Stimulated activated naive CD8-positive, alpha-beta T cell treated with anti-CD3 and anti-CD28 coated beads, Interleukin-15, Interleukin-2, amounts not matched to agents 100 ng/mL and 50 ng/mL, for 24 hours (primary cell): Measurements from ENCODE around the gene IKBKE.

Experiments used
- H3K27ac Mint-ChIP-seq: one replicate; pipeline ENCODE4 v1.8.0; 2021; ENCODE audit warnings: mild to moderate bottlenecking, mixed read lengths
- H3K27me3 Mint-ChIP-seq: one replicate; pipeline ENCODE4 v1.8.0; 2021; ENCODE audit warnings: mixed read lengths
- H3K36me3 Mint-ChIP-seq: one replicate; pipeline ENCODE4 v1.8.0; 2021; ENCODE audit warnings: low read depth, mixed read lengths
- H3K4me1 Mint-ChIP-seq: one replicate; pipeline ENCODE4 v1.8.0; 2021; ENCODE audit warnings: low read depth, mixed read lengths
- H3K4me3 Mint-ChIP-seq: one replicate; pipeline ENCODE4 v1.8.0; 2021; ENCODE audit warnings: mild to moderate bottlenecking, mixed read lengths
- H3K9me3 Mint-ChIP-seq: one replicate; pipeline ENCODE4 v1.8.0; 2021; ENCODE audit warnings: mixed read lengths

The IKBKE gene

GRCh38 chr1:206517784-206518183 lies 47.5 kb downstream of the IKBKE start:
- Mint-ChIP-seq H3K27ac (no peak overlapping the region), H3K27me3 (no peaks in the 10 kb centered on the region), H3K4me1 (peaks cover 10% of the 10 kb centered on the region), H3K9me3 (no peaks in the 10 kb centered on the region), H3K36me3 (no peaks in the 10 kb centered on the region), H3K4me3 (no peak overlapping the region)

- no peaks in the 10 kb centered on the region for H3K27me3 Mint-ChIP-seq
- H3K36me3 Mint-ChIP-seq: no peaks in the 10 kb centered on the region
- H3K27ac Mint-ChIP-seq: no peak overlapping the region
- H3K4me3 Mint-ChIP-seq: no peak overlapping the region
- H3K4me1 Mint-ChIP-seq: peaks cover 10% of the 10 kb centered on the region
- H3K9me3 Mint-ChIP-seq: no peaks in the 10 kb centered on the region
These were observed 47.9 kb downstream of the IKBKE start for GRCh38 chr1:206518206-206518605.

- no peak overlapping the region for H3K4me3 Mint-ChIP-seq
- no peaks in the 10 kb centered on the region for H3K27me3 Mint-ChIP-seq
- no peaks in the 10 kb centered on the region for H3K36me3 Mint-ChIP-seq
- H3K9me3 Mint-ChIP-seq: no peaks in the 10 kb centered on the region
- no peak overlapping the region for H3K27ac Mint-ChIP-seq
- peaks cover 10% of the 10 kb centered on the region for H3K4me1 Mint-ChIP-seq
These were observed 48.5 kb downstream of the IKBKE start for GRCh38 chr1:206518743-206519142.

- H3K4me3 Mint-ChIP-seq: no peak overlapping the region
- no peaks in the 10 kb centered on the region for H3K9me3 Mint-ChIP-seq
- H3K27me3 Mint-ChIP-seq: no peaks in the 10 kb centered on the region
- H3K27ac Mint-ChIP-seq: no peak overlapping the region
- no peaks in the 10 kb centered on the region for H3K36me3 Mint-ChIP-seq
- H3K4me1 Mint-ChIP-seq: peaks cover 2% of the 10 kb centered on the region
These were observed 50.9 kb downstream of the IKBKE start for GRCh38 chr1:206521127-206521526.

GRCh38 chr1:206521694-206522402 lies 51.6 kb downstream of the IKBKE start:
- no peaks in the 10 kb centered on the region for H3K36me3 Mint-ChIP-seq
- no peaks in the 10 kb centered on the region for H3K9me3 Mint-ChIP-seq
- H3K27me3 Mint-ChIP-seq: no peaks in the 10 kb centered on the region
- H3K27ac Mint-ChIP-seq: no peak overlapping the region
- no peak overlapping the region for H3K4me3 Mint-ChIP-seq
- no peaks in the 10 kb centered on the region for H3K4me1 Mint-ChIP-seq

- Mint-ChIP-seq H3K27me3 (no peaks in the 10 kb centered on the region), H3K4me1 (no peaks in the 10 kb centered on the region), H3K36me3 (no peaks in the 10 kb centered on the region), H3K4me3 (no peak overlapping the region), H3K27ac (no peak overlapping the region), H3K9me3 (no peaks in the 10 kb centered on the region)
These were observed 54.6 kb downstream of the IKBKE start for GRCh38 chr1:206524739-206525364.

- Mint-ChIP-seq H3K27me3 (no peaks in the 10 kb centered on the region), H3K36me3 (no peaks in the 10 kb centered on the region), H3K9me3 (no peaks in the 10 kb centered on the region), H3K27ac (no peak overlapping the region), H3K4me3 (no peak overlapping the region), H3K4me1 (no peaks in the 10 kb centered on the region)
These were observed 56.0 kb downstream of the IKBKE start for GRCh38 chr1:206526064-206526911.

GRCh38 chr1:206529425-206529824 lies 59.1 kb downstream of the IKBKE start:
- no peak overlapping the region for H3K27ac Mint-ChIP-seq
- no peaks in the 10 kb centered on the region for H3K9me3 Mint-ChIP-seq
- H3K4me1 Mint-ChIP-seq: no peaks in the 10 kb centered on the region
- H3K4me3 Mint-ChIP-seq: no peak overlapping the region
- no peaks in the 10 kb centered on the region for H3K27me3 Mint-ChIP-seq
- H3K36me3 Mint-ChIP-seq: no peaks in the 10 kb centered on the region

- Mint-ChIP-seq H3K9me3 (no peaks in the 10 kb centered on the region), H3K27ac (no peak overlapping the region), H3K4me1 (no peaks in the 10 kb centered on the region), H3K27me3 (no peaks in the 10 kb centered on the region), H3K4me3 (no peak overlapping the region), H3K36me3 (no peaks in the 10 kb centered on the region)
These were observed 62.1 kb downstream of the IKBKE start for GRCh38 chr1:206532368-206532767.

- Mint-ChIP-seq H3K4me3 (no peak overlapping the region), H3K27ac (no peak overlapping the region), H3K27me3 (no peaks in the 10 kb centered on the region), H3K9me3 (no peaks in the 10 kb centered on the region), H3K36me3 (peaks cover 4% of the 10 kb centered on the region), H3K4me1 (peaks cover under 1% of the 10 kb centered on the region)
These were observed 64.3 kb downstream of the IKBKE start for GRCh38 chr1:206534552-206534951.

GRCh38 chr1:206535853-206536188 lies 65.5 kb downstream of the IKBKE start:
- peaks cover 8% of the 10 kb centered on the region for H3K4me1 Mint-ChIP-seq
- no peak overlapping the region for H3K27ac Mint-ChIP-seq
- H3K4me3 Mint-ChIP-seq: no peak overlapping the region
- H3K36me3 Mint-ChIP-seq: peaks cover 4% of the 10 kb centered on the region
- H3K9me3 Mint-ChIP-seq: no peaks in the 10 kb centered on the region
- H3K27me3 Mint-ChIP-seq: no peaks in the 10 kb centered on the region

GRCh38 chr1:206537141-206537540 lies 66.9 kb downstream of the IKBKE start:
- no peaks in the 10 kb centered on the region for H3K27me3 Mint-ChIP-seq
- H3K4me1 Mint-ChIP-seq: peaks cover 8% of the 10 kb centered on the region
- no peak overlapping the region for H3K27ac Mint-ChIP-seq
- H3K36me3 Mint-ChIP-seq: peaks cover 4% of the 10 kb centered on the region
- H3K4me3 Mint-ChIP-seq: no peak overlapping the region
- H3K9me3 Mint-ChIP-seq: no peaks in the 10 kb centered on the region

GRCh38 chr1:206538086-206538770 lies 68.0 kb downstream of the IKBKE start:
- Mint-ChIP-seq H3K4me1 (peaks cover 8% of the 10 kb centered on the region), H3K4me3 (no peak overlapping the region), H3K27me3 (no peaks in the 10 kb centered on the region), H3K36me3 (peaks cover 4% of the 10 kb centered on the region), H3K9me3 (no peaks in the 10 kb centered on the region), H3K27ac (no peak overlapping the region)

- H3K4me1 Mint-ChIP-seq: peaks cover 8% of the 10 kb centered on the region
- H3K27ac Mint-ChIP-seq: no peak overlapping the region
- H3K36me3 Mint-ChIP-seq: peaks cover 4% of the 10 kb centered on the region
- no peaks in the 10 kb centered on the region for H3K9me3 Mint-ChIP-seq
- no peak overlapping the region for H3K4me3 Mint-ChIP-seq
- H3K27me3 Mint-ChIP-seq: no peaks in the 10 kb centered on the region
These were observed 68.8 kb downstream of the IKBKE start for GRCh38 chr1:206538901-206539640.
